Breast epithelium (tissue), 3 donors: ENCODE data around the gene RNF212.

Source experiments
- CTCF ChIP-seq, 3 donors: fragments of 450-650 bp; IDR thresholded peaks; one replicate each; pipeline ENCODE4 v1.5.1; 2016 to 2017; ENCODE audit warnings: antibody characterized with exemption in 3 of 3, mild to moderate bottlenecking in 3 of 3, moderate library complexity in 3 of 3
- POLR2A ChIP-seq: fragments of 450-650 bp; IDR thresholded peaks from one replicate; pipeline ENCODE4 v1.6.1; 2016; ENCODE audit warnings: antibody characterized with exemption, mild to moderate bottlenecking, moderate library complexity

GRCh38 chr4:1022051-1022738 lies 91.2 kb downstream of the RNF212 start:
- no peak for TF ChIP-seq POLR2A
- TF ChIP-seq CTCF (IDR thresholded peaks at IDR 0.05), result no peak
